Measurements from ENCODE around the gene NADSYN1. TPM values are rescaled to one million over a fixed set of nuclear protein-coding genes. Genes with fewer than 3 reads are reported as not detected.

Gene NADSYN1
- total and polyA plus RNA-seq, 2 of the 13 experiments (the other 11 are each of a cell fraction or from before 2014, with no cell fraction given) = 35.7 to 51.5 TPM

- WGBS (ENCODE audit: low lambda C conversion rate) = 100% methylated on average over 8 of the region's 14 CpGs
- POLR2A ChIA-PET = no interaction called here
- BruUV-seq (replicated peaks) = no TSS peak
- TF ChIP-seq ELF1 (CRISPR knock-in tag; IDR thresholded peaks at IDR 0.05) = no peak
- peaks cover 28 to 61% of the 10 kb centered on the region in 2 experiments; a peak in 4 of 5 replicates for H3K36me3 ChIP-seq (replicated peaks in 1 of 2; ENCODE audit: control insufficient read depth in 1 of 2, insufficient read depth in 2 of 2, low read length in 2 of 2)
- no peak overlapping the region for H3K27ac ChIP-seq (ENCODE audit: extremely low read length, insufficient read depth, low read length)
- intact Hi-C loops (cut with micrococcal nuclease; ENCODE audit: unreplicated experiment) (no loop called here), in situ Hi-C loops (cut with HindIII; ENCODE audit: extremely low pct_ligation_motif_present, low pct_unique_long_range_greater_than_20kb) (no loop called here)
- no peaks in the 10 kb centered on the region for H3K79me2 ChIP-seq (ENCODE audit: insufficient read depth, low read length)
- no peak overlapping the region for H2AFZ ChIP-seq (ENCODE audit: low read length)
- CTCF ChIA-PET (ENCODE audit: low intra/inter-chr PET ratio, low total read pairs) = no interaction called here
- H3K4me2 ChIP-seq (ENCODE audit: low read depth, low read length) = no peak overlapping the region
- FAIRE-seq (no peak), DNase-seq (ENCODE audit: low spot score) (no peak), ATAC-seq (no peak)
- H3K4me1 ChIP-seq (ENCODE audit: insufficient read depth, low read length) = no peaks in the 10 kb centered on the region
- H4K20me1 ChIP-seq (ENCODE audit: insufficient read depth, low read length) = no peaks in the 10 kb centered on the region
- no peak overlapping the region for H3K4me3 ChIP-seq (replicated peaks in 1 of 3; ENCODE audit: insufficient read depth in 1 of 3, low read depth in 2 of 3, low read length in 3 of 3)
- H3K9me3 ChIP-seq (ENCODE audit: low read length) = peaks cover 4% of the 10 kb centered on the region; the same call in 1 of the 2 replicates
- no peak overlapping the region for H3K9ac ChIP-seq (ENCODE audit: insufficient read depth, low read depth, low read length)
- no peaks in the 10 kb centered on the region for H3K27me3 ChIP-seq (ENCODE audit: control insufficient read depth in 1 of 2, insufficient read depth in 2 of 2, low read length in 2 of 2)
These were observed 20.7 kb downstream of the NADSYN1 start for GRCh38 chr11:71473793-71474080.

GRCh38 chr11:71474141-71474770, 21.3 kb downstream of the NADSYN1 start:
- Histone ChIP-seq H3K4me1 (ENCODE audit: insufficient read depth, low read length) (no peaks in the 10 kb centered on the region), H4K20me1 (ENCODE audit: insufficient read depth, low read length) (no peaks in the 10 kb centered on the region), H3K9ac (ENCODE audit: insufficient read depth, low read depth, low read length) (no peak overlapping the region), H3K79me2 (ENCODE audit: insufficient read depth, low read length) (no peaks in the 10 kb centered on the region), H3K9me3 (ENCODE audit: low read length) (no peaks in the 10 kb centered on the region), H3K27ac (ENCODE audit: extremely low read length, insufficient read depth, low read length) (no peak overlapping the region), H3K4me3 (replicated peaks in 1 of 3; ENCODE audit: insufficient read depth in 1 of 3, low read depth in 2 of 3, low read length in 3 of 3) (no peak overlapping the region), H3K27me3 (ENCODE audit: control insufficient read depth in 1 of 2, insufficient read depth in 2 of 2, low read length in 2 of 2) (no peaks in the 10 kb centered on the region), H3K4me2 (ENCODE audit: low read depth, low read length) (no peak overlapping the region), H2AFZ (ENCODE audit: low read length) (no peak overlapping the region), H3K36me3 (replicated peaks in 1 of 2; ENCODE audit: control insufficient read depth in 1 of 2, insufficient read depth in 2 of 2, low read length in 2 of 2) (peaks cover 29 to 63% of the 10 kb centered on the region in 2 experiments; a peak in 4 of 5 replicates)
- ChIA-PET POLR2A (no interaction called here), CTCF (ENCODE audit: low intra/inter-chr PET ratio, low total read pairs) (no interaction called here)
- BruUV-seq (replicated peaks) = no TSS peak
- ATAC-seq = no peak
- no peak for DNase-seq (ENCODE audit: low spot score)
- FAIRE-seq = no peak
- intact Hi-C loops (cut with micrococcal nuclease; ENCODE audit: unreplicated experiment) (no loop called here), in situ Hi-C loops (cut with HindIII; ENCODE audit: extremely low pct_ligation_motif_present, low pct_unique_long_range_greater_than_20kb) (no loop called here)
- 98% methylated on average over 17 of the region's 27 CpGs for WGBS (ENCODE audit: low lambda C conversion rate)
- no peak for TF ChIP-seq RXRB (CRISPR knock-in tag; IDR thresholded peaks at IDR 0.05; ENCODE audit: borderline replicate concordance)
- no peak for TF ChIP-seq PBX3 (CRISPR knock-in tag; IDR thresholded peaks at IDR 0.05; ENCODE audit: borderline replicate concordance)
- no peak for TF ChIP-seq ZNF766 (CRISPR knock-in tag; IDR thresholded peaks at IDR 0.05; ENCODE audit: borderline replicate concordance)
- TF ChIP-seq ZNF563 (CRISPR knock-in tag; IDR thresholded peaks at IDR 0.05) = no peak
- no peak for TF ChIP-seq NPAS2 (CRISPR knock-in tag; IDR thresholded peaks at IDR 0.05; ENCODE audit: borderline replicate concordance)
- TF ChIP-seq ZIK1 (CRISPR knock-in tag; IDR thresholded peaks at IDR 0.05; ENCODE audit: borderline replicate concordance, low read depth) = no peak
- no peak for TF ChIP-seq ZNF333 (CRISPR knock-in tag; IDR thresholded peaks at IDR 0.05; ENCODE audit: borderline replicate concordance)
- no peak for TF ChIP-seq SOX5 (CRISPR knock-in tag; IDR thresholded peaks at IDR 0.05; ENCODE audit: borderline replicate concordance)
- no peak for TF ChIP-seq PRDM4 (CRISPR knock-in tag; IDR thresholded peaks at IDR 0.05; ENCODE audit: borderline replicate concordance)
- no peak for TF ChIP-seq ZNF468 (CRISPR knock-in tag; IDR thresholded peaks at IDR 0.05)
- TF ChIP-seq ZNF879 (CRISPR knock-in tag; IDR thresholded peaks at IDR 0.05) = no peak
- no peak for TF ChIP-seq MEIS1 (CRISPR knock-in tag; IDR thresholded peaks at IDR 0.05; ENCODE audit: borderline replicate concordance)
